ENCODE data around the gene RELL1. TPM values are rescaled to one million over a fixed set of nuclear protein-coding genes. Genes with fewer than 3 reads are reported as not detected.

Gene RELL1
- total and polyA plus RNA-seq, 10 of the 15 experiments (the other 5 are each of a cell fraction or from before 2014, with no cell fraction given) = 0.20 to 10.9 (median 3.9) TPM

GRCh38 chr4:37667197-37668100 lies 18.7 kb downstream of the RELL1 start:
- ATAC-seq (no peak), FAIRE-seq (no peak), DNase-seq (ENCODE audit: low read depth, low spot score) (no peak)
- RAD21 ChIA-PET (ENCODE audit: unreplicated experiment) = interaction anchor here (0.7 kb wide), 1 partner anchor 18 kb away, joined by 3 read pairs; no protein-coding TSS in a partner anchor
- Histone ChIP-seq H3K9me3 (replicated peaks; ENCODE audit: control insufficient read depth, insufficient read depth, low read length) (no peaks in the 10 kb centered on the region; the same call in 2 of the 3 replicates), H3K9ac (ENCODE audit: control insufficient read depth, insufficient read depth, low read length) (no peak overlapping the region), H3K4me1 (ENCODE audit: control insufficient read depth, insufficient read depth, low read length) (peaks cover 8% of the 10 kb centered on the region), H2AFZ (ENCODE audit: control insufficient read depth, low read depth, low read length) (no peak overlapping the region), H4K20me1 (ENCODE audit: control insufficient read depth, insufficient read depth) (no peaks in the 10 kb centered on the region), H3K36me3 (ENCODE audit: control insufficient read depth in 2 of 2, insufficient read depth in 2 of 2, low read length in 1 of 2) (no peaks in the 10 kb centered on the region), H3K27me3 (replicated peaks in 1 of 2; ENCODE audit: control insufficient read depth in 2 of 2, insufficient read depth in 2 of 2, low read length in 1 of 2) (no peaks in the 10 kb centered on the region), H3K79me2 (ENCODE audit: control insufficient read depth, insufficient read depth, low read length) (peaks cover 3% of the 10 kb centered on the region), H3K27ac (ENCODE audit: control insufficient read depth, insufficient read depth) (peak overlapping the region; percentile 20; the same call in 1 of the 2 replicates), H3K4me3 (no peak overlapping the region; the same call in 1 of the 2 replicates), H3K4me2 (ENCODE audit: control insufficient read depth, insufficient read depth) (no peak overlapping the region)
- CTCF ChIA-PET = interaction anchor here (0.9 to 2.8 kb wide), 3 partner anchors 10 to 14 kb away, joined by 3 to 9 read pairs (median 3); no protein-coding TSS in a partner anchor
- intact Hi-C loops (cut with micrococcal nuclease; ENCODE audit: unreplicated experiment) = no loop called here
- SMC1A ChIA-PET (ENCODE audit: uncharacterized antibody, unreplicated experiment) = interaction anchor here (0.7 to 1.7 kb wide), 3 partner anchors 8 to 374 kb away, joined by 3 to 7 read pairs (median 3); no protein-coding TSS in a partner anchor
- 69% methylated on average over 2 of the region's 2 CpGs for WGBS (ENCODE audit: insufficient coverage, insufficient replicate concordance, low lambda C conversion rate, missing lambda C conversion rate)
- in situ Hi-C loops (cut with MboI) = no loop called here
- TF ChIP-seq KDM1A (IDR thresholded peaks at IDR 0.05; ENCODE audit: borderline replicate concordance) = 0 out of 2 replicates have a peak, but pooled peaks have one; percentile 49
- no peak for TF ChIP-seq TARDBP (IDR thresholded peaks at IDR 0.05; ENCODE audit: borderline replicate concordance)
- BruUV-seq (replicated peaks) = no TSS peak
- POLR2A ChIA-PET = no interaction called here

GRCh38 chr4:37666625-37667071 lies 19.5 kb downstream of the RELL1 start:
- 2% methylated on average over 6 of the region's 6 CpGs for WGBS (ENCODE audit: insufficient coverage, insufficient replicate concordance, low lambda C conversion rate, missing lambda C conversion rate)
- SMC1A ChIA-PET (ENCODE audit: uncharacterized antibody, unreplicated experiment) = interaction anchor here (1.7 to 2.4 kb wide), 2 partner anchors 9 to 64 kb away, joined by 7 to 8 read pairs; no protein-coding TSS in a partner anchor
- DNase-seq (ENCODE audit: low read depth, low spot score) = no peak
- Histone ChIP-seq H3K4me2 (ENCODE audit: control insufficient read depth, insufficient read depth) (no peak overlapping the region), H3K4me1 (ENCODE audit: control insufficient read depth, insufficient read depth, low read length) (peaks cover 8% of the 10 kb centered on the region), H3K36me3 (ENCODE audit: control insufficient read depth in 2 of 2, insufficient read depth in 2 of 2, low read length in 1 of 2) (no peaks in the 10 kb centered on the region), H4K20me1 (ENCODE audit: control insufficient read depth, insufficient read depth) (no peaks in the 10 kb centered on the region), H2AFZ (ENCODE audit: control insufficient read depth, low read depth, low read length) (no peak overlapping the region; the same call in 1 of the 2 replicates), H3K9ac (ENCODE audit: control insufficient read depth, insufficient read depth, low read length) (no peak overlapping the region), H3K27ac (ENCODE audit: control insufficient read depth, insufficient read depth) (peak overlapping the region; percentile 20; the same call in 1 of the 2 replicates), H3K79me2 (ENCODE audit: control insufficient read depth, insufficient read depth, low read length) (peaks cover 3% of the 10 kb centered on the region), H3K27me3 (replicated peaks in 1 of 2; ENCODE audit: control insufficient read depth in 2 of 2, insufficient read depth in 2 of 2, low read length in 1 of 2) (no peaks in the 10 kb centered on the region), H3K9me3 (replicated peaks; ENCODE audit: control insufficient read depth, insufficient read depth, low read length) (no peaks in the 10 kb centered on the region), H3K4me3 (no peak overlapping the region)
- peak; percentile 68 for ATAC-seq
- POLR2A ChIA-PET = interaction anchor here (1.4 kb wide), 1 partner anchor 9 kb away, joined by 3 read pairs; no protein-coding TSS in a partner anchor
- no TSS peak for BruUV-seq (replicated peaks)
- intact Hi-C loops (cut with micrococcal nuclease; ENCODE audit: unreplicated experiment) (no loop called here), in situ Hi-C loops (cut with MboI) (no loop called here)
- RAD21 ChIA-PET (ENCODE audit: unreplicated experiment) = no interaction called here
- FAIRE-seq = no peak
- CTCF ChIA-PET = interaction anchor here (0.9 to 2.8 kb wide), 5 partner anchors 11 to 36 kb away, joined by 3 to 9 read pairs (median 3); no protein-coding TSS in a partner anchor
- TF ChIP-seq HDGF (IDR thresholded peaks at IDR 0.05) = no peak
- no peak for TF ChIP-seq MYB (IDR thresholded peaks at IDR 0.05; ENCODE audit: borderline replicate concordance, low read depth, low read length)
- no peak for TF ChIP-seq CUX1 (IDR thresholded peaks at IDR 0.05; ENCODE audit: insufficient replicate concordance, low read depth, low read length)
